Dedifferentiated amniotic fluid mesenchymal stem cell (primary cell): ENCODE results near the gene ASPSCR1.
A peak's percentile ranks its signal among the peaks of the same experiment; 100 is the strongest.

Experiments used
- DNase-seq: peaks from one replicate; pipeline ENCODE4 v3.0.0-alpha.2; 2016; ENCODE audit errors: extremely low spot score

The ASPSCR1 gene

DNA sequence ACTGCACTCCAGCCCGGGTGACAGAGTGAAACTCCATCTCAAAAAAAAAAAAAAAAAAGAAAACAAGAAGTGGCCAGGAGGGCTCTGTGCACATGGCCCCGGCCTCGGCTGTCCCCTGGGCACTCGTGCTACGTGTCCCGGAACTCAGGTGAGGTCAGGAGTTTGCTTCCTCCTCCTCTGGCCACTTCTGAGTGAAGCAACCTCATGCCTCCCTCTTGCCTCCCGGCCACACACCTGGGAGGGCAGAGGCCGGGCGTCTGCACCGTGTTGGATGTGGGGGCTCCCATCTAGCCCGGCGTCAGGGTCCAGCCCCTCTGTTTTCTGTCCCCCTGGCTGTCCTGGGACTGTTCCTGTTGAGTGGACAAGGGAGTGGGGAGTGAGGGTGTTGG lies 22.2 kb downstream of the ASPSCR1 start:
- no peak for DNase-seq

DNA sequence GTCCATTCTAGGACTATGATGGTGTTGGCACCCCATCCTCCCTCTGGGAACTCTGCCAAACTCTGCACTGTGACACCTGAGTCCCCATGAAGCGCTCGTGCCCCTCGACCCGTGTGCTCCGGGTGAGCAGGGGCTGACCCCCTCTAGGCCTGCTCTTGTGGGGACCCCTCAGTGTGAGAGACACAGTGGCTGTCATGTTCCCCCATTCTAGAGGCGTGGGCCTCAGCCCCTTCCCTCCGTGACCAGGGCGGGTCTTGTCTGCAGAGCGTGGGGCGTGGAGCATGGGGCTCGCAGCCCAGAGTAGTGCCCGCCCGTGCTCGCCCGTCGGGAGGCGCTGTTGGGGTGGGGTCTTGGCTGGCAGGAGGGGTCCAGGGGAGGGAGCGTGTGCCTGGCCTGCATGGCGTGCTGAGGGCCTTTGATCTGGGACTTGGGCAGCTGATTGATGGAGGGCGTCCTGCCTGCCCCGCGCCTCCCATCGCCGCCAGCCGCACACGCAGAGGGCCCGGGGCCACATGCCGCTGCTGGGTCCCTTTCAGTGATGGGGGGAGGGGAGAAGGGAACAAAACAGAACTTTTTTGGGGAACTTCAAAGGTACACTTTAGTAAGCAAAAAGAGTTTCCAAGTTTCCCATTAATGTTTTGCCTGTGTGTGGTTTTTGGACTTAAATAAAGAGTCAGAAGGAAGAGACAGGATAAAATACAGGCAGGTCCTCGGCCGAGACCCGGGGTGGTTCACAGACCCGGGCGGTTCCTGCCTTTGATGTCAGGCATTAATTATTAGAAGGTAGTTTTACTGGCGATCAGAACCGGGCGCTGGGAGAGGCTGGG lies 22.8 kb downstream of the ASPSCR1 start:
- no peak for DNase-seq

DNA sequence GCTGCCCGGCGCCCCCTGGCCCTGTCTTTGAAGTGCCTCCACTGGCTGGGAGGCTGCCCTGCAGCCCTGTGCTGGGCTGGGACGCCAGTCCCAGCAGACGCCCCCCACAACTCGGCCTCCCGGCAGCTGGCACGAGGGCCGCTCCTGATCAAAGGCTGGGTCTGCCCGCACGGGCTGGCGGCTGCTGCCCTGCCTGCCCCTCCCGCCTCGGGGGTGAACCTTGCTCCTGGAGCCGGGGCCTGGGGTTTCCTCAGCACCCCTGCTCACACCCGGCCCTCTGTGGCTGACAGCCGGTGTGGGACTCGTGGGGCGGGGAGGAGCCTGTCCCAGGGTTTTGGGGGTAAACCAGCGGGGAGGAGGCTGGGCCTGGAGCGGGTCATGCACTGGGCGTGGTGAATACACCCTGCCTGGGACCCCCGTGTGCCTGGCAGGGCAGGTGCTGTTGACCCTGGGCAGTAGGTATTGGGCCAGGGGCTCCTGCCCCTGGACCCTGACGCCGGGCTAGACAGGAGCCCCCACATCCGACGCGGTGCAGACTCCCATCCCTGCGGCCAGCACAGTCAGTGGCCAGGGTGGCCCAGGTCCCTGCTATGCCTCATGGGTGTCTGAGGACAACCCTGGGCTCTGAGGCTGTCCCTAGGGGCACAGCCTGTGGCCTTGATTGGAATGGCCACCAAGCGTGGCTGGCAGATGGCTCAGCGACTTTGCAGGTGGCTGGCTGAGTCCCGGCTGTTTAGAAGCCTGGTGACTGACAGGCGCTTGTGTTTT lies 23.6 kb downstream of the ASPSCR1 start:
- no peak for DNase-seq

DNA sequence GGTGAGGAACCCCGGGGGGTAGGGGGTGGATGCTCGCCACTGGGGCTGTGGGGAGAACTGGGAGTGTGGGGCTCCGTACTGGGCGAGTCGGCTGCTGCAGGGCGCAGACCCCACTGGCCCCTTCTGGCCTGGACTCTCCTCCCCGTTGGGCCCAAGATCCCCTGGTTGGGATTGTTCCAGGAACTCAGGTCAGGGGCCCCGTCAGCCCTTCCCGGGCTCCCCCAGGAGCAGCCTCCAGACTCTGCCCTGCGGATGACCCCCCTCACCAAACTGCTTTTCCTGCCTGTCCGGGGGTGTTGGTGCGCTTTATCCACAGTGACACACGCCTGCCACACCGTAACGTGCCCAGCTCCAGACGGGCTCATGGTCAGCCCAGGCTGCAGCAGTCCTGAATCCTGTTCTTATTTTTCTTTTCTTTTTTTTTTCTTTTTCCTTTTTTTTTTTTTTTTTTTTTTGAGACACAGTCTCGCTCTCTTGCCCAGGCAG lies 24.2 kb downstream of the ASPSCR1 start:
- DNase-seq, result no peak

DNA sequence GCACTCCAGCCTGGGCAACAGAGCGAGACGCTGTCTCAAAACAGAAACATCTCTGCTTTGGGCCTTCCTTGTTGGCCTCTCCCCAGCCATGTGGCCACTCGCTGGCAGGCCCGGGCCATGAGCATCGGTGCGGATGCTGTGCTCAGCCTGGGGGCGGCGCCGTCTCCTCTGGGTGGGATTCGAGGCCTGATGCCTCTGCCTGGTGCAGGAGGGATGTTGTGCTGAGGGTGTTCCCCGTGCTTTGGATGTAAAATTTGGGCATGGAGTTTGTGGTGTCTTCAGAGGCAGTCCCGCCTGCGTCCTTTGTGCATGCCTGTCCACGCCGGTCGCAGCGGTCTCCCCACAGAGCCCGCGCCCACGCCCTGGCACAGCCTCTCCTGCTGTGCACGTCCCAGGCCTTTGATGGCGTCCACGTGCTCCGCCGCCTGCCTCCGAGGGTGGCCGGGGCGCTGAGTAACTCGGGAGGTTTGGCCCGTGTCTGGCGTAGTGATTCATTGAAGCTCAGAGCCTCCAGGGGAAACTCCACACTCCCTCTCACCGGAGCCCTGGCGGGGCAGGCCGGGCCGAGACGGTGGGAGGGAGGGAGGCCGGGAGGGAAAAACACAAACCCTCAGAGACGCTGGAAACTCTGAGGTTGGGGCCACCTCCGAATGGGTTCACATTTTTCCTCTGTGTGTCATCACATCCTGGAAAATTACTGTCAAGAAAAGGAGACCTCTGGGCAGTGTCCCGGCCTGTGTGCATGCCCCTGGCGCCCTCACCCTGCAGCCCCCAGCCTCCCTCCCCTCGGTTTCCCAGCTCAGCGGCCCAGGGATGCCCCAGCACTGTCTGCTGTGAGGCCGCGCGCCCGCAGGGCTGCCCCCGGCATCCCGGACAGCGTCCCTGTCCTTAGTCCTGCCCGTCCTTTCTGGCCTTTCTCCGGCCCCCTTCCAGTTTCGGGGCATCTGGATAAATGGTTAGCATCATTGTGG lies 26.3 kb downstream of the ASPSCR1 start:
- DNase-seq, result peak; percentile 90

DNA sequence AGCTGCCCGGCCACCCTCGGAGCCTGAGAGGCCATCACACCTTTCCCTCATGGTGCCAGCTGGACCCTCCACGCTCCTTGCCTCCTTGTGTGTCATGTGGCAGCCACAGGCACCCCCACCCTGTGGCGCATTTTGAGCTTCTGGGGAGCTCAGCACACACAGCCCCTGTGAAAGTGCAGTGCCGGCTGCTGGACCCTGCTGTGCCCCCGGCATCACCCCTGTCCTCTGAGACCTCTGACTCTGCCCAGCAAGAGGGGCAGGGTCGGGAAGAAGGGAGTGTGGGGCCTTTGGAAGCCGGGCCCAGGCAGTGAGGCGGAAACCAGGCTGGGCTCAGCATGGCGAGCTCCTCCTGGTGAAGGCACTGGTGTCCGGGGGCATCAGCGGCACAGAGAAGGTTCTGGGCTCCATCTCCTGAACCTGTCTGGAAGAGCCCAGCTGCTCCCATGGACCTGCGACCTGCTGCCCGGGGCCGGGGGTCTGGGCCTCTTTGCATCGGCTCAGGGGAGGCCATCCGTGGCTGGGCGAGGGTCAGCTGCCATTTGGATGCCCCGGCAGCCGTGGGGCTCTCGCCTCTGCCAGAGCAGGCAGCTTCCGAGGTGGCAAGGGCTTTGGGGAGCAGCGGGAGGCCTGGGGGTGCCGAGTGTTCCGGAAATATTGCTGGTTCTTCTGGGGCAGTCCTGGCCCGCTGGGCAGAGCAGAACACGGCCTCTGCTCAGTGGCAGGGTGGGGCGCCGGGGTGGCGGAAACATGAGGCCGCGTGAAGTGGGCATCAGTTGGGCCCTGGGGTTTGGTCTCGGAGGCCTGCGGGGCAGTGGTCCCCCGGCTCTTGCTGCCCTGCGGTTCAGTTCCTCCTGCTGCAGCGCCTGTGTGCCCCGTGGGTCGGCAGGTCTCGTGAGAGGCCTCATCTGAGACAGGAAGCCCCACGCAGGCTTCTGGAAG lies 27.4 kb downstream of the ASPSCR1 start:
- no peak for DNase-seq

DNA sequence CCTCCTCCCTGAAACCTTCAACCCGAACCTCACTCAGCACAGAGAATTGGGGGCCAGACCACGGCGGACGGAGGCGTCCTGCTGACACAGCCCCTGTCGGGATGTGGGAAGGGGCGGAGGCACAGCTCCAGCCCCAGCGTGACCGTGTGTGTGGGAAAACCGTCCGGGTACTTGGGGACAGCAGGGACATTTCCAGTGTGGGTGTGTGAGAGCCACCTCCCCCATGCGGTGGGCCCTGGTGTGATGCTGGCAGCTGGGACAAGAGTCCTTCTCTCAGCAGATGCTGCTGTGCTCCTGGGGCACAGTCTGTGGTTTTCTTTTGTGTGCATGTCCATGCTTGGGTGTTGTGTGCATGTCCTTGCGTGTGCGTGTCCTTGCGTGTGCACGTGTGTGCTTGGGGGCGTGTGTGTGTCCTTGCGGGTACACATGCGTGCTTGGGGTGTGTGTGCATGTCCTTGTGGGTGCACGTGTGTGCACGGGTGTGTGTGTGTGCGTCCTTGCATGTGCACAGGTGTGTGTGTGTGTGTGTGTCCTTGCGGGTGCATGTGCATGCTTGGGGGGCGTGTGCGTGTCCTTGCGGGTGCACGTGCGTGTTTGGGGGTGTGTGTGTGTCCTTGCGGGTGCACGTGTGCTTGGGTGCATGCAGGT lies 28.4 kb downstream of the ASPSCR1 start:
- DNase-seq, result no peak

DNA sequence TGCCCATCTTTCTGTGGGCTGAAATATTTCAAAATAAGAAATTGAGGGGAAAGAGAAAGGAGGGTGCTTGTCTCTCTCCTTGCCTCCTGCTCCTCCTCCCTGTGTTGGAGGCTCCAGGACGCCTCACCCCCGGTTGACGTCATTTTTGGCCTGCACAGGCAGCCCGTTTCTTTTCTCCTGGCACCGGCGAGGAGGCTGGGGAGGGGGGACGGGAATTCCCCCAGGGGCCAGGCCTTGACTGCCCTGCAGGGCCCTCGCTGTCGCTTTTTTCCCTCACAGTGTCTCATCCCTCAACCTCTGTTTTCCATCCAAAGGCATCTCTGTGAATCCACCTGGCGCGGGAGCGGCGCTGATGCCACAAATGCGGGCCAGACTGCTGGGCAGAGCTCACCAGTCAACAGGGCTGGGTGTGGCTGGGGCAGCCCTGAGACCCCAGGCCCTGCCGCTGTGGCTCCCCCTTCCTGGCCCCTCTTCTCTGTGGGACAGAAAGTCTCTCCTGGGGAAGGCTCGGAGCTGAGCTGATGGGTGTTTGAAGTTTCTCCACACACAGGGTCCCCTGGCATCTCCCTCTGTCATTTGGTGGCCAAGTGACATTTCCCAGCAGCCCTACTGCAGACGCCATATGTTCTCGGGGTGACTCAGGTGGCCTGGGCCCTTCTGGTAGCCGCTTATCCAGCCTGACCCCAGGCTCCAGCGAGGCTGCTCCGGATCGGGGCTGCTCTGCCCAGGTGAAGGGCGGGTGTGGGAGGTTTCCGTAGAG lies 29.2 kb downstream of the ASPSCR1 start:
- DNase-seq, result no peak

DNA sequence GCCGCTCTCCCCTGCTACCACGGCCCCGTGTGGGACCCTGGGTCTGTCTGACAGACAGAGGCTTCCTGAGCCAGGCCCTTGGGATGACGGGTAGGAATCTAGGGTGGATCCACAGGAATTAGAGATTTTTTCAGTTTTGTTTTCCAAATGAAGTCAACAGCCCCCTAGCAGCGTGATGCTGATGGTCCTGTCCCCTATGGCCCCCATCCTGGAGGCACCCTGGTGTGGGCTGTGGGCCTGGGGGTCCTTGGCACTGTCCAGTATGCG lies 29.7 kb downstream of the ASPSCR1 start:
- DNase-seq, result no peak

DNA sequence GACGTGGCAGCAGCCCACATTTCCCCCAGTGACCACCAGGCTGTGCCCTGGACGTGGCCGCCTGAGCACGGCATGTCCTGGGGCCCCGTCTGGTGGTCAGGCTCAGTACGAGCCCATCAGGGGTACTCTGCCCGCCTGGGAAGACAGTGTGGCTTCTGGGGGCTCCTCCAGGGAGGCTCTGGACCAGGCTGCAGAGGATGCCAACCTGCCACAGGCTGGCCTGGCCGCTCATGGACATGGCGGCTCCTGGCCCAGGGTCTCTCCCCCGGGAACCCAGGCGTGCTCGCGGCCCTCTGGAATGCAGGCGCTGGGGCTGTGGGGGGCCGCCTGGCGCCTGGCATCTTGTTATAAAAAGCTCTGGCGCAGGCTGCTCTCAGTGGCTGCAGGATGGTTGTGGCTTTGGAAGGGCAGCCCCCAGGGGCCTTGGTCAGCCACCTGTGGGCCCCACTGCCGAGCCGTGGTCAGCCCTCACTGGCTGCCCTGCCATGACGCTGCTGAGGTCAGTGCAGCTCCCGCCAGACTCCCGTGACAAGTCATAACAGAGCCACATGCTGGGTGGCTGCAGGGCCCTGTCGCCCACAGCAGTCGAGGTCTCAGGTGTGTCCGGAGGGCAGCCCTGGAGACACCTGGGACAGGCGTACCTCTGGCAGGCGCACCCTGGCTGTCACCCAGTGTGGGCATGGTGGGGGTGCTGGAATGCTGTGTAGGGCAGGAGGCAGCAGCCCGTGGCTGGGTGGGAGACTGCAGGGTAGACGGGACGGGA lies 30.2 kb downstream of the ASPSCR1 start:
- DNase-seq, result no peak

DNA sequence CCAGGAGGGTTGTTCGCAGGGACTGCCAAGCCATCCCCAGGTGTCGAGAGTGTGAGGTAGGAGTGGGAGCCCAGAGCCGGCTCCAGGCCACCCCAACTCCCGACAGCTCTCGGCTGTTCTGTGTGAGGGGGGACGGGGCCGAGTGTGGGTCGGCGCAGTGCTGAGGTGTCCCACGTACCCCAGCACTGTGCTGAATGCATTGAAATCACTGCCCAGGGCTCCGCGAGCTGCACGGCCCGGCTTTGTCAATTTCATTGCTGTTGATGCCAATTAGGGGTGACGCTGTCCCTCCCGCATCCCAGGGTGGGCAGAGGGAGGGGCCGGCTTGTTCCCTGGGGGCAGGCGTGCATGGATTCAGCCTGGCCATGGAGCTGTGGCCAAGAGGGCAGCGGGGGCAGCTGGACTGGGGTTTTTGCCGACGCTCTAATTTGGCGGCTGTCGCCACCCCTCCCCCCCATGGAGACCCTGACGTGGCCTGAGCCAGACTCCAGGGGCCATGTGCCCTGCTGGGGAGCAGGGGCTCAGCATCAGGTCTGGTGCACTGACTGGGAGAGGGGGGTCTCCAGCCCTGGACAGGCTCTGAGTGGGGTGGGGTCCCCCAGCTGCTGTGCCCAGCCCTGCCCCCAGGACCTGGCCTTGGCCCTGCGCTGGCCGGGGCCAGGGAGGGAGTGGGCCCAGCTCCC lies 31.0 kb downstream of the ASPSCR1 start:
- no peak for DNase-seq

DNA sequence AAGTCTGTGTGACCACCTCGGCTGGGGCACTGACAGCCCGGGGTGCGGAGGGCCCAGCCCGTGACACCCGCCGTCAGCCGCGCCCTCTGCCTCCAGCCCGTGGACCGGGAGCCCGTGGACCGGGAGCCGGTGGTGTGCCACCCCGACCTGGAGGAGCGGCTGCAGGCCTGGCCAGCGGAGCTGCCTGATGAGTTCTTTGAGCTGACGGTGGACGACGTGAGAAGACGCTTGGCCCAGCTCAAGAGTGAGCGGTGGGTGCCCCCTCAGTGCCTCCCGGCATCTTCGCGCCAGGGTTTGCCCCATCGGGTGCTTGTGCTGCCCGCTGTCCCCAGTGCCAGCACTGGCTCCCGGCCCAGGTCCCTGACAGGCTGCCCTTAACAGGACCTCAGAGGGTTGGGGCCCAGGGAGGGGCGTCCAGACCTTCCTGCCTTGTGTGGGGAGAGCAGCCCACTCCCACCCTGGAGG lies 31.5 kb downstream of the ASPSCR1 start:
- DNase-seq, result no peak

DNA sequence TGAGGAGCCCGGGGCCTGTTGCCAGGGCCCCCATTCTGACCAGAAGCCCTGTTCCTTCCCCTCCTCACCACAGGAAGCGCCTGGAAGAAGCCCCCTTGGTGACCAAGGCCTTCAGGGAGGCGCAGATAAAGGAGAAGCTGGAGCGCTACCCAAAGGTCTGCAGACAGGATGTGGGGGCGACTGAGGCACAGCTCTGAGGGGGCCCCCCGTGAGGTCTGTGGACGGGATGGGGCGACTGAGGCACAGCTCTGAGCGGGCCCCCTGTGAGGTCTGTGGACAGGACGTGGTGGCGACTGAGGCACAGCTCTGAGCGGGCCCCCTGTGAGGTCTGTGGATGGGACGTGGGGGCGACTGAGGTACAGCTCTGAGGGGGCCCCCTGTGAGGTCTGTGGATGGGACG lies 32.0 kb downstream of the ASPSCR1 start:
- no peak for DNase-seq

DNA sequence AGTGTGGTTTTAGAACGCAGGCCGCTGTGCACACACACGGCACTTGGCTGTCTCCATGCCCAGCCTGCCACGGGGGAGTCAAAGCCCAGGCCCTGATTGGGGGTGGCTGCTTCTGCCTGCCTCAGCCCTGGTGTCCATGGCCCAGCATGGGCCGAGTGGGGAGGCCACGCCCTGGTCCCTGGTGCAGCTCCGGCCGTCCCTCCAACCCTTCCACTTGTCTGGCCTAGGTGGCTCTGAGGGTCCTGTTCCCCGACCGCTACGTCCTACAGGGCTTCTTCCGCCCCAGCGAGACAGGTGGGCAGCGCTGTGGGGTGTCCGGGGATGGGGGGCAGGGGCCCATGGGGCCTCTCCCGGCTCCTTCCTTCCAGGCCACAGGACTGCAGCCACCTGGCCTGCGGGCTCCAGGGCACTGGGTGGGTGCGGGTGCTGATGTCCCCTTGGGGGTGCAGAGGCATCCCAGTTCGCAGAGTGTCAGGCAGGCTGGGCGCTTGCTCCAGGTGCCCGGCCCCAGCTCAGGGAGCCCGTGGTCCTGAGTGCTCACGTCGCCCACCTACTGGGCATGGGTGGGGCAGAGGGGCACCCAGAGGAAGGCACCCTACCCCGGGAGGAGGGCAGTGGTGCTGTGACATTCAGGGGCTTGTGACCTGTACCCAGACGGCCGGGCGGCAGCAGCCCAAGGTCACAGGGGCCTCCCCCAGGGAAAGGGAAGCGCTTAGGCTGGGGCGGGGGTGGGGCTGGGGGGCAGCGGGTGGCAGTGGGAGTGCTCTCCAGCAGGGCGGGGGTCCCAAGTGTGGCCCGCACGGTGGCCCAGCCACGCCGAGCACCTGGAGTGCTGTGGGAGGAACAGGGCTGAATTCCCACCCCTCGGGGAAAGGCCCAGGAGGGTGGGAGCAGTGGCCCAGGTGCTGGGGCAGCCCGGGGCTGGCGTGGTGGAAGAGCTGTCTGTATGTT lies 33.4 kb downstream of the ASPSCR1 start:
- DNase-seq, result no peak

DNA sequence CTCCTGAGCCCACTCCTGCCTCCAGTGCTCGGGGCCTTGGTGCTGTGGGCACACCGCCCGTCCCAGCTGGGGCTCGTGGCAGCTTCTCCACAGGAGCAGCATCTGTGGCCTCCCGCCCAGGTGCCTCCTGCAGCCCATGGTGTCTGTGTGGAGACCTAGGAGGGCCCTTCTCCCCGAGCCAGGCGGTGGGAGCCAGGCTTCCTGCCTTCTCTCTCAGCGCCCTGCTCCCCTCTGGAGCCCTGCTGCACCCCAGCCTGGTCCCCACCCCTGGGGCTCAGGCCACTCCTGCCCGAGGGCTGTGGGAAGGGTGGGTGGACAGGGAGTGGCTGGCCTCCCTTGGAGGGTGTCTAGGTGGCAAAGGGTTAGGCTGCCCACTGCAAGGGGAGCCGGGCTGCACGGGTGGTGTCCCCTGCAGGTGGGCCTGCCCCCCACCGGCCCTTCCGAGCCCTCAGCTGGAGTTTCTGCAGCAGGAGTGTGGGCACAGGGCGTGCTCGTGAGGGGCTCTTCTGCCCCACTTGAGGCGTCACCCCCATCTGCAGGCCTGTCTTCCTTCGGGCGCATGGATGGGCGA lies 34.3 kb downstream of the ASPSCR1 start:
- no peak for DNase-seq

DNA sequence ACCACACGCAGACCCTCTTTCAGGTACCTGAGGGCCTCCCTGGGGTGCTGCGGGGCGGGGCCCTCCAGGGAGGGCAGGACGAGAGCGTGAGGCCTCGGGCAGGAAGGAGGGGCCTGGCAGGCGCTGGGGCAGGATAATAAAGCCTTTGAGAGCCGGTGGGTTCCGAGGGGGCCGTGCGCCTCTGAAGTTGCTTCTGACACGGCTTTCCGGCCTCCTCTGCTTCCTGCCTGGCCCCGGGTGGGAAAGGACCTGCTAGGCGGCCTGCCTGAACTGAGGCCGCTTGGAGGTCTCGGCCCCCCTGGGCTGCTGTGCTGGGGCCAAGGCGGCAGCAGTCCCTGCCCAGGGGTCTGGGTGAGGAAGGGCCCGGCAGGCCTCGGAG lies 34.8 kb downstream of the ASPSCR1 start:
- DNase-seq, result no peak
